ENCODE results near the gene MBOAT1. TPM values are rescaled to one million over a fixed set of nuclear protein-coding genes. Genes with fewer than 3 reads are reported as not detected.

The MBOAT1 gene
- total RNA-seq, 4 donors from 2014 or later = 0.61 to 1.8 (median 1.1) TPM

GRCh38 chr6:20203561-20204511, 8.4 kb downstream of the MBOAT1 start:
- Histone ChIP-seq H3K4me1 (no peaks in the 10 kb centered on the region), H3K36me3 (no peaks in the 10 kb centered on the region), H3K9me3 (no peaks in the 10 kb centered on the region), H3K27me3 (no peaks in the 10 kb centered on the region), H3K27ac (peak overlapping the region in 1 of 4 donors; percentile 4), H3K4me3 (no peak overlapping the region)
- no peak for ATAC-seq
- no peak for DNase-seq
- intact Hi-C loops (cut with DNase I; ENCODE audit: low total_unique reads) (no loop called here), in situ Hi-C loops (cut with MboI; ENCODE audit: low sequenced_read_pairs in 4 of 4) (no loop called here)
- TF ChIP-seq POLR2A (IDR thresholded peaks at IDR 0.05) (no peak), CTCF (IDR thresholded peaks at IDR 0.05 in 4 of 5, conservative IDR thresholded peaks at IDR 0.05 in 1 of 5) (no peak)

- in situ Hi-C loops (cut with MboI; ENCODE audit: low sequenced_read_pairs in 4 of 4) = no loop called here
- Histone ChIP-seq H3K27ac (no peak overlapping the region), H3K4me3 (no peak overlapping the region), H3K9me3 (no peaks in the 10 kb centered on the region), H3K27me3 (no peaks in the 10 kb centered on the region), H3K36me3 (no peaks in the 10 kb centered on the region), H3K4me1 (no peaks in the 10 kb centered on the region)
- DNase-seq (no peak), ATAC-seq (no peak)
- intact Hi-C loops (cut with DNase I; ENCODE audit: low total_unique reads) = no loop called here
- TF ChIP-seq CTCF (IDR thresholded peaks at IDR 0.05 in 4 of 5, conservative IDR thresholded peaks at IDR 0.05 in 1 of 5) = no peak
- TF ChIP-seq POLR2A (IDR thresholded peaks at IDR 0.05) = no peak
Observed at GRCh38 chr6:20202699-20203302, 9.5 kb downstream of the MBOAT1 start.

- no peak for ATAC-seq
- intact Hi-C loops (cut with DNase I; ENCODE audit: low total_unique reads) (no loop called here), in situ Hi-C loops (cut with MboI; ENCODE audit: low sequenced_read_pairs in 4 of 4) (no loop called here)
- no peaks in the 10 kb centered on the region for H3K36me3 ChIP-seq
- no peak for TF ChIP-seq POLR2A (IDR thresholded peaks at IDR 0.05)
- no peak for TF ChIP-seq CTCF (IDR thresholded peaks at IDR 0.05 in 4 of 5, conservative IDR thresholded peaks at IDR 0.05 in 1 of 5)
- H3K27me3 ChIP-seq = no peaks in the 10 kb centered on the region
- no peak for DNase-seq
- H3K9me3 ChIP-seq = no peaks in the 10 kb centered on the region
- no peak overlapping the region for H3K27ac ChIP-seq
- H3K4me1 ChIP-seq = no peaks in the 10 kb centered on the region
- no peak overlapping the region for H3K4me3 ChIP-seq
Observed at GRCh38 chr6:20202324-20202658, 10.0 kb downstream of the MBOAT1 start.

- DNase-seq = no peak
- Histone ChIP-seq H3K36me3 (no peaks in the 10 kb centered on the region), H3K4me1 (no peaks in the 10 kb centered on the region), H3K27me3 (no peaks in the 10 kb centered on the region), H3K4me3 (no peak overlapping the region), H3K9me3 (no peaks in the 10 kb centered on the region), H3K27ac (no peak overlapping the region)
- ATAC-seq = no peak
- intact Hi-C loops (cut with DNase I; ENCODE audit: low total_unique reads) (no loop called here), in situ Hi-C loops (cut with MboI; ENCODE audit: low sequenced_read_pairs in 4 of 4) (no loop called here)
- TF ChIP-seq POLR2A (IDR thresholded peaks at IDR 0.05) (no peak), CTCF (IDR thresholded peaks at IDR 0.05 in 4 of 5, conservative IDR thresholded peaks at IDR 0.05 in 1 of 5) (no peak)
Observed at GRCh38 chr6:20200761-20201630, 11.3 kb downstream of the MBOAT1 start.

Measured in gastrocnemius medialis (tissue), 4 donors.